HG03354 (cell line): ENCODE data around the gene TRIM31.

Source experiments
- ATAC-seq: cut with Tn5 transposase; IDR thresholded peaks from one replicate; pipeline ENCODE4 v1.9.1; 2021; ENCODE audit warnings: mild to moderate bottlenecking; ENCODE audit not compliant: unreplicated experiment, poor library complexity, severe bottlenecking

TRIM31 gene

GRCh38 chr6:30062471-30063178 is 50.3 kb downstream of the TRIM31 start:
- no peak for ATAC-seq

GRCh38 chr6:30061858-30062458 is 50.9 kb downstream of the TRIM31 start:
- peak; percentile 28 for ATAC-seq

GRCh38 chr6:30061092-30061857 is 51.6 kb downstream of the TRIM31 start, which contains the start of gene POLR1H:
Gene POLR1H (plus strand): TSS chr6:30061265. CDS start chr6:30061525, 260 bp downstream.
- peak; percentile 87 for ATAC-seq

- peak; percentile 22 for ATAC-seq
These were observed 52.2 kb downstream of the TRIM31 start for GRCh38 chr6:30060606-30061091.

GRCh38 chr6:30055513-30055912 is 57.4 kb downstream of the TRIM31 start:
- no peak for ATAC-seq

GRCh38 chr6:30053682-30054081 is 59.2 kb downstream of the TRIM31 start:
- ATAC-seq = no peak
